Gastroesophageal sphincter (tissue), 4 donors: ENCODE results near the gene ARHGAP27. TPM values are rescaled to one million over a fixed set of nuclear protein-coding genes. Genes with fewer than 3 reads are reported as not detected.

Experiments
- ATAC-seq: fragments of 150-250 bp; one replicate; pipeline ENCODE4 v1.9.1; 2016; ENCODE audit warnings: mild to moderate bottlenecking, moderate library complexity
- H3K27ac ChIP-seq, 4 donors: fragments of 200-600 bp; sonication (generic) in 3 of 4; 1 replicate in 3 of 4; 2 replicates in 1 of 4; pipeline ENCODE4 v1.5.1; 2016 to 2019
- H3K27me3 ChIP-seq: fragments of 200-600 bp; sonication (generic); one replicate; pipeline ENCODE4 v1.5.1; 2019
- H3K36me3 ChIP-seq, 2 donors: fragments of 200-600 bp; sonication (generic); one replicate each; pipeline ENCODE4 v1.5.1; 2019; ENCODE audit warnings: control low read depth in 1 of 2
- H3K4me1 ChIP-seq, 3 donors: fragments of 200-600 bp; sonication (generic); 1 replicate in 2 of 3; 2 replicates in 1 of 3; pipeline ENCODE4 v1.5.1; 2016 to 2019; ENCODE audit warnings: control low read depth in 2 of 3
- H3K4me3 ChIP-seq, 2 donors: fragments of 200-600 bp; sonication (generic); one replicate each; pipeline ENCODE4 v1.5.1; 2019; ENCODE audit warnings: mild to moderate bottlenecking in 1 of 2, moderate library complexity in 1 of 2
- H3K9me3 ChIP-seq, 3 donors: fragments of 200-600 bp; sonication (generic); one replicate each; pipeline ENCODE4 v1.5.1; 2017 to 2019; ENCODE audit warnings: control low read depth in 2 of 3
- CTCF ChIP-seq, 4 experiments: fragments of 200-600 bp in 2 of 4; fragments of 450-650 bp in 2 of 4; sonication (generic) in 1 of 4; IDR thresholded peaks; one replicate each; pipeline ENCODE4 v1.5.1; 2017 to 2019; ENCODE audit warnings: antibody characterized with exemption in 4 of 4, mild to moderate bottlenecking in 2 of 4, moderate library complexity in 2 of 4
- EP300 ChIP-seq: sonication (generic); formaldehyde crosslinking; IDR thresholded peaks from one replicate; pipeline ENCODE4 v1.6.1; 2017; ENCODE audit warnings: antibody characterized with exemption, mild to moderate bottlenecking
- POLR2A ChIP-seq, 2 donors: fragments of 450-650 bp; IDR thresholded peaks; one replicate each; pipeline ENCODE4 v1.6.1; 2017; ENCODE audit warnings: antibody characterized with exemption in 2 of 2, mild to moderate bottlenecking in 2 of 2, moderate library complexity in 1 of 2
- POLR2AphosphoS5 ChIP-seq: sonication (generic); formaldehyde crosslinking; IDR thresholded peaks from one replicate; pipeline ENCODE4 v1.6.1; 2017; ENCODE audit warnings: antibody characterized with exemption
- WGBS, 2 donors: methylation state at CpG; one replicate each; pipeline ENCODE4 v1.1.5; 2018; ENCODE audit warnings: low coverage in 1 of 2; 5-methylcytosine and 5-hydroxymethylcytosine counted together
- total RNA-seq, 4 donors: library from RNA; depleted of rRNA; stranded (reverse); fragments of >200 nt; gene quantifications; one replicate each; pipeline ENCODE4 v1.1.0, GENCODE V29; 2016

The ARHGAP27 gene
- total RNA-seq, 4 donors from 2014 or later, result 11.6 to 18.1 (median 12.8) TPM

DNA sequence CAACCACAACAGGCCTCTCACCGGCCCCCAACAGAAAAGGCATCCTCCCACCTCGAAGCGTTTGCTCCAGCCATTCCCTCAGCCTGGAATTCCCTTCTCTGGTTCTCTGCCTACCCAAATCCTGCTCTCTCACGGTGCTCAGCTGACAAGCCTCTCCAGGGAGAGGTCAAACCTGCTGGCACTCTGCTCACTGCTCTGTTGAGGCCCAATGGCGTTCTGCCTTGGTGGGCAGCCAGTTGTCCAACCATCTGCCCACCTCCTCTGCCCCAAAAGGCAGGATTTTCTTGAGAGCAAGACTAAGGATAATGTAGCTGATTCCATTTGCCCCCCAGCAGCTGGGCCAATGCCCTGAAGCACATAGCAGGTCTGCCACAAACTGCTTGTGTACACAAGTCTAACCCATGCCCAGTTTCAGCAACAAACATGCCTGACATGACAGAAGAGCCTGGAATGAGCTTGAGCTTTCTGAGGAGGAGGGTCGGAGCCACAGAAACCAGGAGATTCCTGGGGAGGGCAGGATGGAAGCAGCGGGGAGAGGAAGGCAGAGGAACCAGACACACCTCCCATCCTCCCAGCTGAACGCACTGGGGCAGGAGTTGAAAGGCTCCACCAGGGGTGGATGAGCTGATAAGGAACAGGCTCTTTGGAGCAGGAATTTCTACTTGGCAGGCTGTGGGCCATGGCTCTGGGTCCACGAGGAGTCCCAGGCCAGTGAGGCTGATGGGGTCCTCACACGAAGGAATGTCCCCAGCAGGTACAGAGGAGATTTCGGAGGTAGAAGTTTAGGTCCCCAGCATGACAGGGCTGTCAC is 23.9 kb downstream of the ARHGAP27 start:
- Histone ChIP-seq H3K36me3 (peaks cover 0 to 21% of the 10 kb centered on the region in 2 donors), H3K27me3 (peaks cover 15% of the 10 kb centered on the region), H3K9me3 (no peaks in the 10 kb centered on the region), H3K27ac (no peak overlapping the region), H3K4me1 (peaks cover 0 to 32% (median 8%) of the 10 kb centered on the region in 3 donors), H3K4me3 (peak overlapping the region in 1 of 2 donors; percentile 43)
- ATAC-seq, result no peak
- WGBS, 2 donors, result 64 to 74% methylated on average over 7 to 9 of the region's 11 CpGs
- TF ChIP-seq POLR2A (IDR thresholded peaks at IDR 0.05) (no peak), EP300 (no peak), CTCF (IDR thresholded peaks at IDR 0.05) (no peak), POLR2AphosphoS5 (no peak)

DNA sequence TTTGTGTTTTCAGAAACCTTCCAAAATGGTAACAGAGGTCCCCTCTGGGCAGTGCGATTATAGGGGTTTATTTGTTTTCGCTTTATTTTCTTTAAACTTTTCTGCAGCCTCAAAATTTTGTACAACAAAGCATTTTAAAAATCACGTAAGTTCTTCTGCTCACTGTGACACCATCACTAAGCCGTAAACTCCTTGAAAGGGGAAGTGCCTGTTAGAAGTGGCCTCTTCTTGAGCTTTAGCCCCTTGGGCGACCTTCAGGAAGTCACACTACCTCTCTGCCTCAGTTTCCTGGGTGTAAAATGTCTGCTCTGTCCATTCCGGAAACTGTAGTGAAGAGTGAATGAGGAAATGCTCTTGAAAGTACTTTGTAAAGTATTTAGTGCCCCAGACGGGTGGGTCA is 26.6 kb downstream of the ARHGAP27 start:
- H3K27me3 ChIP-seq, result peaks cover 15% of the 10 kb centered on the region
- TF ChIP-seq CTCF (IDR thresholded peaks at IDR 0.05) (no peak), EP300 (no peak), POLR2AphosphoS5 (no peak), POLR2A (IDR thresholded peaks at IDR 0.05) (no peak)
- no peak overlapping the region for H3K27ac ChIP-seq
- H3K9me3 ChIP-seq, result no peaks in the 10 kb centered on the region
- H3K36me3 ChIP-seq, result peaks cover 0 to 47% of the 10 kb centered on the region in 2 donors
- WGBS, 2 donors, result 65 to 70% methylated on average over 5 to 6 of the region's 7 CpGs
- no peak for ATAC-seq
- peak overlapping the region in 1 of 2 donors; percentile 41 for H3K4me3 ChIP-seq
- H3K4me1 ChIP-seq, result peaks cover 0 to 19% (median 8%) of the 10 kb centered on the region in 3 donors

- H3K27ac ChIP-seq, result no peak overlapping the region
- H3K36me3 ChIP-seq, result peaks cover 0 to 50% of the 10 kb centered on the region in 2 donors
- H3K27me3 ChIP-seq, result peaks cover 15% of the 10 kb centered on the region
- peak overlapping the region in 1 of 2 donors; percentile 41 for H3K4me3 ChIP-seq
- H3K4me1 ChIP-seq, result peaks cover 0 to 12% (median 8%) of the 10 kb centered on the region in 3 donors
- no peak for TF ChIP-seq POLR2A (IDR thresholded peaks at IDR 0.05)
- no peak for TF ChIP-seq CTCF (IDR thresholded peaks at IDR 0.05)
- no peak for TF ChIP-seq EP300
- TF ChIP-seq POLR2AphosphoS5, result no peak
- no peaks in the 10 kb centered on the region for H3K9me3 ChIP-seq
- 40% methylated on average over 10 of the region's 48 CpGs; no CpG with 5 or more reads in 1 of the 2 donors for WGBS, 2 donors
- ATAC-seq, result peak; percentile 34
Measured at GRCh38 chr17:45405250-45406086, 27.2 kb downstream of the ARHGAP27 start.

DNA sequence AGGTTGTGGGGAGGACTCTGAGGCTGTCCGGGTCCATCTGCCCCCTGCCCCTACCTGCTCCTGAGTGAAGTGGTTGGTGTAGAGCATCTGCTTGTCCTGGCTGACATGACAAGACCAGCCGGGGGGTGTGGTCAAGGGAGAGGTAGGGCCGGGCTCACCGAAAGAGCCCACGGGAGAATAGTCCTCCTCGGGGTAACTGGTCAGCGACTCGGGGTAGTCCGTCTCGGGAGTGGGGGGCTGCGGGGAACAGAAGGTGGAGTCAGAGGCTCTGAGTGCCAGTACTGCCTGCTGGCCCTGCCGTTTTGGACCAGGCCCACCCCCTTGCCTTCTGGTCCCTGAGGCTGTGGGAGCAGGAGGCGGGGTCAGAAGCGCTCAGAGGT is 27.8 kb downstream of the ARHGAP27 start:
- Histone ChIP-seq H3K9me3 (no peaks in the 10 kb centered on the region), H3K36me3 (peaks cover 0 to 55% of the 10 kb centered on the region in 2 donors), H3K4me1 (peaks cover 0 to 12% (median 8%) of the 10 kb centered on the region in 3 donors), H3K27me3 (peaks cover 15% of the 10 kb centered on the region), H3K4me3 (no peak overlapping the region), H3K27ac (no peak overlapping the region)
- ATAC-seq, result no peak
- WGBS, 2 donors, result 70% methylated on average over 9 of the region's 14 CpGs; no CpG with 5 or more reads in 1 of the 2 donors
- no peak for TF ChIP-seq POLR2AphosphoS5
- TF ChIP-seq POLR2A (IDR thresholded peaks at IDR 0.05), result no peak
- TF ChIP-seq CTCF (IDR thresholded peaks at IDR 0.05), result no peak
- TF ChIP-seq EP300, result no peak
